WTC11 (cell line): Measurements from ENCODE around the gene CDH22.

Source experiments
- CBFB ChIP-seq: sonication (generic); formaldehyde crosslinking; IDR thresholded peaks from 2 replicates; pipeline ENCODE4 v1.8.1; 2022; ENCODE audit warnings: mild to moderate bottlenecking, low read depth, missing genetic modification reagents
- FOXK1 ChIP-seq: sonication (generic); formaldehyde crosslinking; IDR thresholded peaks from 2 replicates; pipeline ENCODE4 v1.8.0; 2022; ENCODE audit warnings: mild to moderate bottlenecking, moderate library complexity, missing genetic modification reagents
- GTF2I ChIP-seq: fragments of 250-450 bp; sonication (Bioruptor Pico); conservative IDR thresholded peaks from 2 replicates; pipeline ENCODE4 v1.4.0; 2021; ENCODE audit warnings: mild to moderate bottlenecking
- SP1 ChIP-seq: sonication (generic); formaldehyde crosslinking; conservative IDR thresholded peaks from 2 replicates; pipeline ENCODE4 v1.8.1; 2022; ENCODE audit warnings: missing genetic modification reagents
- TEAD4 ChIP-seq: sonication (generic); formaldehyde crosslinking; IDR thresholded peaks from 2 replicates; pipeline ENCODE4 v1.8.0; 2022; ENCODE audit warnings: mild to moderate bottlenecking, missing genetic modification reagents
- ZNF121 ChIP-seq: sonication (generic); formaldehyde crosslinking; IDR thresholded peaks from 2 replicates; pipeline ENCODE4 v1.8.0; 2023; ENCODE audit warnings: missing genetic modification reagents
- TF ChIP-seq, protein P1 (sequence below): sonication (generic); formaldehyde crosslinking; IDR thresholded peaks from 2 replicates; pipeline ENCODE4 v1.8.1; 2023; ENCODE audit warnings: mild to moderate bottlenecking, missing genetic modification reagents, moderate library complexity
- TF ChIP-seq, protein P2 (sequence below): fragments of 200-600 bp; IDR thresholded peaks from 2 replicates; pipeline ENCODE4 v1.8.0; 2022; ENCODE audit warnings: antibody characterized with exemption
- TF ChIP-seq, protein P3 (sequence below): sonication (generic); formaldehyde crosslinking; IDR thresholded peaks from 2 replicates; pipeline ENCODE4 v1.8.1; 2022; ENCODE audit warnings: low read depth, mild to moderate bottlenecking, moderate library complexity, missing genetic modification reagents, borderline replicate concordance
- TF ChIP-seq, protein P4 (sequence below): sonication (generic); formaldehyde crosslinking; IDR thresholded peaks from 2 replicates; pipeline ENCODE4 v1.8.1; 2022; ENCODE audit warnings: missing genetic modification reagents, borderline replicate concordance
- TF ChIP-seq, protein P5 (sequence below): sonication (generic); formaldehyde crosslinking; IDR thresholded peaks from 2 replicates; pipeline ENCODE4 v1.8.0; 2023; ENCODE audit warnings: missing genetic modification reagents
- TF ChIP-seq, protein P6 (sequence below): sonication (generic); formaldehyde crosslinking; IDR thresholded peaks from 2 replicates; pipeline ENCODE4 v1.8.1; 2022; ENCODE audit warnings: mild to moderate bottlenecking, missing genetic modification reagents, moderate library complexity, borderline replicate concordance

DNA sequence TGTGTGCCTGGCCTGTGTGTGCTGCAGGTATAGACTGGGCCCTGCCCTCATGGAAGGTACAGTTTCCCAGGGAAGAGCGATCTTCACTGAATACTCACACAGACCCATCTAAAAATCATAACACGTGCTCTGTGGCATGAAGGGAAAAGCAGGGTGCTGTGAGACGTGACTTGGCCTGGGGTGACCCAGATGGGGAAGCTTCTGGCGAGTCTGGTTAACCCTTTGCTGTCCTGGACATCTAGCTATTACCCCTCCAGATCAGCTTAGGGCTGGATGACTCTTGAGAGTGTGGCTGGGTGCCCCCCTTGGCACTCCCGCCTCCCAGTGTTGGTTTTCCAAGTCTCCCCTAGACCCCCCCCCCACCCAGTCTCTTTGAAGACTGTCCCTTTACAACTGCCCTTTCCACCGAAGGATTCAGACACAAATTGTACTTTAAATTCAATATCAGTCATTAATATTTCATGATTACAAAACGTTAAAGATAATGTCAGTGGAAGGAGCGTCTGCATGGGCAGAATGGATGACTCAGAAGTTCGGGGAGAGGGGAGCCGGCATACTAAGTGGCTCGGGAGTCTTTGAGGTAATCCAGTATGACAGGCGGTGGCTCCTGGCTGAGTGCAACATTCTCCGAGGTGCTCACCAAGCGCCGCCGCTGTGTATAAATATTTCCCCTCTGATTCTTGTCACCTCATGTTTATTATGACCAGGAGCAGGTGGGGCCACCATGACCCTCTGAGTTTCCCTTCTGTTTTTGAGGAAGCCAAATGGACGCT lies 112.8 kb downstream of the CDH22 start:
- TF ChIP-seq, protein P1, sequence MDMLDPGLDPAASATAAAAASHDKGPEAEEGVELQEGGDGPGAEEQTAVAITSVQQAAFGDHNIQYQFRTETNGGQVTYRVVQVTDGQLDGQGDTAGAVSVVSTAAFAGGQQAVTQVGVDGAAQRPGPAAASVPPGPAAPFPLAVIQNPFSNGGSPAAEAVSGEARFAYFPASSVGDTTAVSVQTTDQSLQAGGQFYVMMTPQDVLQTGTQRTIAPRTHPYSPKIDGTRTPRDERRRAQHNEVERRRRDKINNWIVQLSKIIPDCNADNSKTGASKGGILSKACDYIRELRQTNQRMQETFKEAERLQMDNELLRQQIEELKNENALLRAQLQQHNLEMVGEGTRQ (CRISPR knock-in tag), result no peak
- TF ChIP-seq, protein P2, sequence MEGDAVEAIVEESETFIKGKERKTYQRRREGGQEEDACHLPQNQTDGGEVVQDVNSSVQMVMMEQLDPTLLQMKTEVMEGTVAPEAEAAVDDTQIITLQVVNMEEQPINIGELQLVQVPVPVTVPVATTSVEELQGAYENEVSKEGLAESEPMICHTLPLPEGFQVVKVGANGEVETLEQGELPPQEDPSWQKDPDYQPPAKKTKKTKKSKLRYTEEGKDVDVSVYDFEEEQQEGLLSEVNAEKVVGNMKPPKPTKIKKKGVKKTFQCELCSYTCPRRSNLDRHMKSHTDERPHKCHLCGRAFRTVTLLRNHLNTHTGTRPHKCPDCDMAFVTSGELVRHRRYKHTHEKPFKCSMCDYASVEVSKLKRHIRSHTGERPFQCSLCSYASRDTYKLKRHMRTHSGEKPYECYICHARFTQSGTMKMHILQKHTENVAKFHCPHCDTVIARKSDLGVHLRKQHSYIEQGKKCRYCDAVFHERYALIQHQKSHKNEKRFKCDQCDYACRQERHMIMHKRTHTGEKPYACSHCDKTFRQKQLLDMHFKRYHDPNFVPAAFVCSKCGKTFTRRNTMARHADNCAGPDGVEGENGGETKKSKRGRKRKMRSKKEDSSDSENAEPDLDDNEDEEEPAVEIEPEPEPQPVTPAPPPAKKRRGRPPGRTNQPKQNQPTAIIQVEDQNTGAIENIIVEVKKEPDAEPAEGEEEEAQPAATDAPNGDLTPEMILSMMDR, result no peak
- TF ChIP-seq SP1, result no peak
- TF ChIP-seq, protein P3, sequence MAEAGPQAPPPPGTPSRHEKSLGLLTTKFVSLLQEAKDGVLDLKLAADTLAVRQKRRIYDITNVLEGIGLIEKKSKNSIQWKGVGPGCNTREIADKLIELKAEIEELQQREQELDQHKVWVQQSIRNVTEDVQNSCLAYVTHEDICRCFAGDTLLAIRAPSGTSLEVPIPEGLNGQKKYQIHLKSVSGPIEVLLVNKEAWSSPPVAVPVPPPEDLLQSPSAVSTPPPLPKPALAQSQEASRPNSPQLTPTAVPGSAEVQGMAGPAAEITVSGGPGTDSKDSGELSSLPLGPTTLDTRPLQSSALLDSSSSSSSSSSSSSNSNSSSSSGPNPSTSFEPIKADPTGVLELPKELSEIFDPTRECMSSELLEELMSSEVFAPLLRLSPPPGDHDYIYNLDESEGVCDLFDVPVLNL, result no peak
- TF ChIP-seq FOXK1 (CRISPR knock-in tag), result no peak
- TF ChIP-seq, protein P4, sequence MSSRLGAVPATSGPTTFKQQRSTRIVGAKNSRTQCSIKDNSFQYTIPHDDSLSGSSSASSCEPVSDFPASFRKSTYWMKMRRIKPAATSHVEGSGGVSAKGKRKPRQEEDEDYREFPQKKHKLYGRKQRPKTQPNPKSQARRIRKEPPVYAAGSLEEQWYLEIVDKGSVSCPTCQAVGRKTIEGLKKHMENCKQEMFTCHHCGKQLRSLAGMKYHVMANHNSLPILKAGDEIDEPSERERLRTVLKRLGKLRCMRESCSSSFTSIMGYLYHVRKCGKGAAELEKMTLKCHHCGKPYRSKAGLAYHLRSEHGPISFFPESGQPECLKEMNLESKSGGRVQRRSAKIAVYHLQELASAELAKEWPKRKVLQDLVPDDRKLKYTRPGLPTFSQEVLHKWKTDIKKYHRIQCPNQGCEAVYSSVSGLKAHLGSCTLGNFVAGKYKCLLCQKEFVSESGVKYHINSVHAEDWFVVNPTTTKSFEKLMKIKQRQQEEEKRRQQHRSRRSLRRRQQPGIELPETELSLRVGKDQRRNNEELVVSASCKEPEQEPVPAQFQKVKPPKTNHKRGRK (CRISPR knock-in tag), result no peak
- TF ChIP-seq, protein P5, sequence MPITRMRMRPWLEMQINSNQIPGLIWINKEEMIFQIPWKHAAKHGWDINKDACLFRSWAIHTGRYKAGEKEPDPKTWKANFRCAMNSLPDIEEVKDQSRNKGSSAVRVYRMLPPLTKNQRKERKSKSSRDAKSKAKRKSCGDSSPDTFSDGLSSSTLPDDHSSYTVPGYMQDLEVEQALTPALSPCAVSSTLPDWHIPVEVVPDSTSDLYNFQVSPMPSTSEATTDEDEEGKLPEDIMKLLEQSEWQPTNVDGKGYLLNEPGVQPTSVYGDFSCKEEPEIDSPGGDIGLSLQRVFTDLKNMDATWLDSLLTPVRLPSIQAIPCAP (CRISPR knock-in tag), result no peak
- TF ChIP-seq CBFB, result no peak
- no peak for TF ChIP-seq TEAD4 (CRISPR knock-in tag)
- TF ChIP-seq GTF2I (CRISPR knock-in tag), result no peak
- TF ChIP-seq, protein P6, sequence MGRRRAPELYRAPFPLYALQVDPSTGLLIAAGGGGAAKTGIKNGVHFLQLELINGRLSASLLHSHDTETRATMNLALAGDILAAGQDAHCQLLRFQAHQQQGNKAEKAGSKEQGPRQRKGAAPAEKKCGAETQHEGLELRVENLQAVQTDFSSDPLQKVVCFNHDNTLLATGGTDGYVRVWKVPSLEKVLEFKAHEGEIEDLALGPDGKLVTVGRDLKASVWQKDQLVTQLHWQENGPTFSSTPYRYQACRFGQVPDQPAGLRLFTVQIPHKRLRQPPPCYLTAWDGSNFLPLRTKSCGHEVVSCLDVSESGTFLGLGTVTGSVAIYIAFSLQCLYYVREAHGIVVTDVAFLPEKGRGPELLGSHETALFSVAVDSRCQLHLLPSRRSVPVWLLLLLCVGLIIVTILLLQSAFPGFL, result no peak
- no peak for TF ChIP-seq ZNF121 (CRISPR knock-in tag)
